GM21526 (cell line): ENCODE data around the gene MPDU1.
"Not testable (repeated sequence)": the region's sequence is repeated elsewhere in the genome, so short reads cannot be mapped to it uniquely, and the experiment has no call there.

Source experiments
- ATAC-seq: cut with Tn5 transposase; IDR thresholded peaks from one replicate; pipeline ENCODE4 v1.9.1; 2021; ENCODE audit warnings: moderate library complexity; ENCODE audit not compliant: unreplicated experiment, low FRiP score

Gene MPDU1

DNA sequence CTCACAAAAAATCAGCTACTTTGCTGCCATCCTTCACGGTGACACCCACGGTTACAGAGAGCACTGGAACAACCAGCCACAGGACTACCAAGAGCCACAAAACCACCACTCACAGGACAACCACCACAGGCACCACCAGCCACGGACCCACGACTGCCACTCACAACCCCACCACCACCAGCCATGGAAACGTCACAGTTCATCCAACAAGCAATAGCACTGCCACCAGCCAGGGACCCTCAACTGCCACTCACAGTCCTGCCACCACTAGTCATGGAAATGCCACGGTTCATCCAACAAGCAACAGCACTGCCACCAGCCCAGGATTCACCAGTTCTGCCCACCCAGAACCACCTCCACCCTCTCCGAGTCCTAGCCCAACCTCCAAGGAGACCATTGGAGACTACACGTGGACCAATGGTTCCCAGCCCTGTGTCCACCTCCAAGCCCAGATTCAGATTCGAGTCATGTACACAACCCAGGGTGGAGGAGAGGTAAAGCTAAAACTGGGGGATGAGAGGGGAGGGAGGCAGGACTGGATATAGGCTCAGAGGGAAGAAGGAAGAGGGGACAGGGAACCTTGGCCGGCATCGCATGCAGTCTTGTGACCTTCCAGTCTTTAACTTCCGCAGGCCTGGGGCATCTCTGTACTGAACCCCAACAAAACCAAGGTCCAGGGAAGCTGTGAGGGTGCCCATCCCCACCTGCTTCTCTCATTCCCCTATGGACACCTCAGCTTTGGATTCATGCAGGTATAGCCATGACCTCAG is 3.6 kb upstream of the MPDU1 start:
- ATAC-seq = no peak

DNA sequence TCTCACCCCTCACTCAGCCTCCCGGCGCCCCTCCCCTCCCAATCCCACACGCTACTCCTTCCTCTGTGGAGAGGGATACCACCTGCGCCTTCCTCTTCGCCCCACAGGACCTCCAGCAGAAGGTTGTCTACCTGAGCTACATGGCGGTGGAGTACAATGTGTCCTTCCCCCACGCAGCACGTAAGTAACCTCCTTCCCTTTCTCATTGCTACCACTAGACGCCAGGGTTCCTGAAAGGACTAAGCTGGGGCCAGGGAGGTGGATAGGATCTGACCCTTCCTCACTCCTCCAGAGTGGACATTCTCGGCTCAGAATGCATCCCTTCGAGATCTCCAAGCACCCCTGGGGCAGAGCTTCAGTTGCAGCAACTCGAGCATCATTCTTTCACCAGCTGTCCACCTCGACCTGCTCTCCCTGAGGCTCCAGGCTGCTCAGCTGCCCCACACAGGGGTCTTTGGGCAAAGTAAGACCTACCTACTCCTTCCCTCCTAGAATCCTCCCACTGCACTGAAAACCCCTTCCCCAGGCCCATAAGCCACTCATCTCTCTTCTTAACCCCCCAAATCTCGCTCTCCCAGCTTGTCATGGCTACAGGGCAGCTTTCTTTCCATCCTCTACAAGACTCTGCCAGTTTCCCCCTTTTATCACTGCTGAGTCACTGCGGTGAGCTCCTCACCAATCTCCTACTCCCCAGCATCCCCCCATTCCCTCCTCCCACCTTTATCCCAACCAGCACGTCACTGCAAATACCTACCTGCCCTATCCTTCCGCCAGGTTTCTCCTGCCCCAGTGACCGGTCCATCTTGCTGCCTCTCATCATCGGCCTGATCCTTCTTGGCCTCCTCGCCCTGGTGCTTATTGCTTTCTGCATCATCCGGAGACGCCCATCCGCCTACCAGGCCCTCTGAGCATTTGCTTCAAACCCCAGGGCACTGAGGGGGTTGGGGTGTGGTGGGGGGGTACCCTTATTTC is 2.8 kb upstream of the MPDU1 start:
- ATAC-seq = no peak

DNA sequence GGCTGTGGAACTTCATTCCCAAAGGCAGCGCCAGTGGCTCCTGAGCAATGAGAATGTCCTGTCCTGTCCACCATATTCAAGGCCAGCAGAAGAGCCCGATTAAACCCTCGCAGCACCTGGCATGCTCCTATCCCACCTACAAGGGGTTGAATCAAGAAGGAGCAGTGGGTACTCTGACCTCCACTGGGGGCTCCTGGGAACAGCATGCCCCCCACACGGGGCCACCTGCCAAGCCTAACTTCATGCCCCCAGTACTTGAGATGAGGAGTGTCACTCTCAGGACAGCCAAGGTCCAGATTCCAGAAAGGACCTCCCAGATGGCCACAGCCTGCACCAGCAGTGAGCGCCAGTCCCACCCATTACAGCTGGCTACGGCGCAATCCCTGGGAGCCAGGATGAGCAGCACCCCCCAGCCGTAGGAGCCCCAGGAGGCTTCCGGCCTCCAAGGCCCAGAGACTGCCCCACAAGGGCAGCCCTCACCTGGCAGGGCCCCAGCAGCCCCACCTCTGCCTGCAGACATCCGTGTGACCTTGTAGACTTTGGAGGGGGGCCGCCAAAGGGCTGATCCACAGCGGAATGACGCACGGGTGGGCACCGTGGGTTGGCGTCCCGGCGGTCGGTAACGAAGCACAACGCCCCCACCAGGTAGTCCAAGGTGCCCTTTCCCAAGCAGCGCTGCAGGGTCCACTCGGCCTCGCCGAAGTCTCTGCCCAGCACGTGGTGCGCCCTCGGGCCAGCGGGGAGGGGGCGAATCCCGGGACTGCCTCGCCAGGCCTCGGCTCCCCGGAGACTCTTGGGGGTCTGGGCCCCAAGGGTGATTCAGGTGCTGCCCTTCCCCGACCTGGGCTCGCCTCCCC is 1.0 kb upstream of the MPDU1 start:
- ATAC-seq = no peak

DNA sequence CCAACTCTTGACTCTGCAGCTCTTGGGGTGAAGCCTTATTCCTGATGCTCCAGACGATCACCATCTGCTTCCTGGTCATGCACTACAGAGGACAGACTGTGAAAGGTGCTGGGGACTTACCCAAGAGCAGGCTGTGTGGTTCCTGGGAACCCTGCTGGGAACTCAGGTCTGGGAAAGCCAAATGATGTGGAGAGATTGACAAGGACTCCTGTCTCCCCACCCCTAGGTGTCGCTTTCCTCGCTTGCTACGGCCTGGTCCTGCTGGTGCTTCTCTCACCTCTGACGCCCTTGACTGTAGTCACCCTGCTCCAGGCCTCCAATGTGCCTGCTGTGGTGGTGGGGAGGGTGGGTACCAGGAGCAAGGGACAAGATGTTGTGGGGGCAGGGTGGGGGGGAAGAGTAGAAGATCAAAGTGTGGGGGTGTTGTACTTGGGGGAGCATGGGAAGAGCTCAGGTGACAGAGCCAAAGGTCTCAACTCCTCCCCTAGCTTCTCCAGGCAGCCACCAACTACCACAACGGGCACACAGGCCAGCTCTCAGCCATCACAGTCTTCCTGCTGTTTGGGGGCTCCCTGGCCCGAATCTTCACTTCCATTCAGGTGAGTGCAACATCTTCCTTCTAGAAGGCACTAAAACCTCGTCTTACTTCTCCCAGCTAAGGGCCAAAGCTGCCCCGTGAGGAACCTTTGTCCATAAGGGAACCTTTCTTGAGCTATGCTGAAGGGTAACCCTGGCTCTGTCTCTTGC is 3.2 kb downstream of the MPDU1 start:
- ATAC-seq = no peak

DNA sequence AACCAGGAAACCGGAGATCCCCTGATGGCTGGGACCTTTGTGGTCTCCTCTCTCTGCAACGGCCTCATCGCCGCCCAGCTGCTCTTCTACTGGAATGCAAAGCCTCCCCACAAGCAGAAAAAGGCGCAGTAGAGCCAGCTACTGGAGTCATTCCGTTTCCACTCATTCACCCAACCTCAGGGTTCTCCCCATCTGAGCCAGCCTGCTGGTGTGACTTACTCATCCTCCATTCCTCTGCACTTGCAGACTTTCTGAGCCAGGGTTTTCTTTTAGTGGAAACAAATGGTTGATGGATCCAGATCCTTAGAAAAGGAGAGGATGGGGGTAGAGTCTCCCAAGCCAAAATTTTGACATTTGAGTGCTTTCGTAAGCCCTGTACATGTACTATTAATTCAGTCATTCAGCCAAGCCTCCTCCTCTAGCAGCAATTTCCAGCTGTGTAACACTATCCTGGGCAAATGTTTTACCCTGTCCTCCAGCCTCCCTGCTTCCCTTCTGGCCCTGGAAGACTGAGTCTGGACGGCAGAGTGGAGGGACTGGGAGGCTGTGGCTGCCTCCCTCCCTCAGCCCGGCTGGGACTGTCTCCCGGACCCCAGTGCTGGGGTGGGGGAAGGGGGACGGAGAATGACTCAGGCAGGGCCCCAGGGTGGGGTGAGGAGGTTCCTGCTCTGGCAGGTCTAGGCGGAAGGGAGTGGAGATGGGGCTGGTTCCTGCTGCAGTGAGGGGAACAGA is 3.9 kb downstream of the MPDU1 start:
- no peak for ATAC-seq

DNA sequence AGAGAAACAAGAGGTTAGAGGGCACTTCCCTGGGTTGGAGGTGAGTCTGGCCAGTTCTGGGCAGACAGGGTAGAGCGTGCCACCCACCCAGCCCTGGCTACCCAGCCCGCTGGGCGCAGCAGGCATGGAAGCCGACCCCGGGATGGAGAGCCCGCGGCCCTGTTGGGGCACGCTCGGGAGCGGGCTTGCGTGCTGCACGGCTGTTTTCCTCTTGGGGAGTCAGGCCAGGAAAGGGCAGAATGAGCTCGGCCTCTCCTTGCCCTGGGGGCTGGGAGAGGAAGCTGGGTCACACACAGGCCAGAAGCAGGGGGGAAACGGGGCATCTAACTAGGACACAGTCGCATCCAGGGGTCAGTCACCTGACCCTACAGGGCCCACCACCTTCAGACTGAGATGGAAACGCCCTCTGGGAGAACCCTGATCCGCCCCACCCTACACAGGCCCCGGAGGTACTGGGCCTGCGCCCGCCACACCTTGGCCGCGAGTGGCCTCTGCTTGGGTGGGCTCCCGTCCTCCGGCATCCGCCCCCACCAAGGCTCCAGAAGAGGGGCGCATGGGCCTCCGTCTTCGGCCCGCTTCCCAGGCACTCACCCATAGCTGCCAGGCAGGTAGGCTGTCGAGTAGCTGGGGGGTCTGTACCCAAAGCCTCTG is 5.0 kb downstream of the MPDU1 start:
- ATAC-seq = no peak

- ATAC-seq = no peak
Measured at GRCh38 chr17:7589204-7589868, 5.7 kb downstream of the MPDU1 start.

DNA sequence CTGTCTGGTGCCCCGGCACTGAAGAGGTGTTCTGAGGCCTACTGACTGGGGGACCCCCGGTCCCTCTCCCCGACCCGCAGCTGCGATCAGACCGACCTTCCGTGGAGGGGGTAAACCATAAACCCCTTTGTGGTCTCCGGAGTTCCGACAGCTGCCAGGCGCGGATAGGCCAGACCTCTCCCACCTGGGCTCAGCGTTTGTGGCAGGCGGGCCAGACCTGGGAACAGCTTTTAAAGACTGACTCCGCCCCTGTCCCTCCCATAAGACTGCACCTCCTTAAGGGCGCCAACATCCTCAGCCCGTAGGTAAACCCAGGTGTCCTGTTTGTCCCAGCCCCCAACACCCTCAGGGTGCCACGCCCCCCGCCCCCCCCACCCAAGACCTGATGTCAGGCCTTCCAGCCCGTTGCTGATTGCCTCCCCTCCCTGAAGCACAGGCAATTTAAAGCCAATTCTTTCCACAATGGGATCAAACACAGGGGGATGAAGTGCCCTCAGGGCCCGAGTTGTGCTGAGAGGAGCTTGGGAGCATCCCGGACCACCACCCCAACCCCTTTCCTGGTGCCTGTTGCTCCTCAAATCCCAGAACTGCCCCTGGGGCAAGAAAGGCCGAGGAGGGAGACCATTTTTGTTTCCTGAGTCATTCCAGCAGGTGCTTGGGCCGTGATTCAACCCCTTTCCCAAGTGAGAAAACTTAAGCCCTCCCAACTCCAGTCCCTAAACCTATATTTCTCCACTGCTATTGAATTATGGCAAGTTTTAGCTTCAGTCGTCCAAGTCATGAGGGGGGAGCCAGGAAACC is 6.4 kb downstream of the MPDU1 start, which contains the start of gene SOX15:
SOX15 (minus strand) TSS at position 204 of the 801 bp plus-strand sequence. CDS start 418 bp downstream, outside the sequence.
- ATAC-seq = no peak

DNA sequence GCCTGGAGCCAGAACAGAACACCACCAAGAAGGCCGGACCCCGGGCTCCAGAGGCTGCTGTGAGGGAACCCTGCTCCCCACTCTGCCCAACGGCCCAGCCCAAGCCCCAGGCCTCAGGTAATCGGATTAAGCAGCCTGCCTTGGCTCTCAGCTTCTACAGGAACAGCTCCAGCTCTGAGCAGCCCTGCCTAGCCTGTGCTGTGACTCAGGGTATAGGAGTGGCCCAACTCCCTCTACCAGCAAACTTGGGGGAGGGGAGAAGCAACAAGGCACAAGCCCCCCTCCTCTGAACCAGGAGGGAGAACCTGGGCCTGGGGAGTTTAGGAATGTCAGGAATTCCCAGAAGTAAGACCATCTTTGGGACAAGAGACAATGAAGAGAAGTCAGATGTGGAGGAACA is 7.1 kb downstream of the MPDU1 start:
- no peak for ATAC-seq

- no peak for ATAC-seq
Measured at GRCh38 chr17:7591596-7591995, 7.9 kb downstream of the MPDU1 start.

- no peak for ATAC-seq
Measured at GRCh38 chr17:7592422-7593021, 8.9 kb downstream of the MPDU1 start.

- ATAC-seq = no peak
Measured at GRCh38 chr17:7593296-7593695, 9.6 kb downstream of the MPDU1 start.

DNA sequence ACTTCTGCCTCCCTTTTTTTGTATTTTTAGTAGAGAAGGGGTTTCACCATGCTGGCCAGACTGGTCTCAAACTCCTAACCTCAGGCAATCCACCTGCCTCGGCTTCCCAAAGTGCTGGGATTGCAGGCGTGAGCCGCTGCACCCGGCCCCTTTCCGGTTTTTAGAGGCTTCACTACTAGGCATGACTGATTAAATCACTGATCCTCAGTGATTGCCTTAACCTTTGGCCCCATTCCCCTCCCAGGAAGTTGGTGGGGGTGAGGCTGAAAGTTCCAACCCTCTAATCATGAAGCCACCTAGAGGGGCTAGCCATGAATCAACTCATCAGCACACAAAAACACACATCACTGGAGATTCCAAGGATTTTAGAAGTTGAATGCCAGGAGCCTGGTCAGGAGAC is 13.9 kb downstream of the MPDU1 start:
- ATAC-seq = not testable (repeated sequence)

DNA sequence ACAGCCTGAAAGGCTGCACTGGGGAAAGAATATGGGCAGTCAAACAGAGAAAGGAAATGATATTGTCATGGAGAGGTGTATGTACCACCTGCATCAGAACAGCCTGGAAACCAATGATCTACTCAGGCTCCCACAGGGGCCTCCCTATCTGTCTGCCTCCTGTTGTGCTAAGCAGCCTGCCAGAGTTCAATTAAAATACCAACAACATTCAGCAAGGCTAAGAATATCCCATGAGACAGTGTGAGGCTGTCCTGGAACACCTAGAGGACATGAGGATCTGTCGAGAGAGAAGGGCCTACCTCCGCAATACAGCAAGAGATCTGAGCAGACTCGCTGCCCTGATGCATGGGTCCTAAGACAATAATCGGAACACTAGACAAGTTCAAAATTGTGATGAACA is 22.6 kb downstream of the MPDU1 start:
- no peak for ATAC-seq

DNA sequence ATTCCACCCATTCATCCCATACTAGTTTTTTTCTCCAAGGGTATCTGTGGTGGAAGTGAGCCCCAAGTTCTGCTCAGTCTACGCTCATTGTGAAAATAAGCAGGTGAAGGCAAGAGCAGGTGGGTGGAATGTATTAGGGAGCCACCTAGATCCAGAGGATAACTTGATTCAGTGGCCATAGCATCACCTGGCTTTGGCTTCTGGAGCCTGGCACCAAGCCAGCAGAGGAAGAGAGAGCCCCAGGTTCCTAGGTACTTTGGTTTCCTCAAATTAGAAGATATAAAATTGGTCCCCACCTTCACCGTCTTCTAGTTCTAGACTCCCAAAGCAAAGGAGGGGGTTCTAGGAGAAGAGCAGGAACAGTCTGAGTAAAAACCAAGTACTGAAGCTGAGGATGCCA is 27.0 kb downstream of the MPDU1 start:
- ATAC-seq = no peak

- ATAC-seq = no peak
Measured at GRCh38 chr17:7611635-7612293, 28.1 kb downstream of the MPDU1 start.

GRCh38 chr17:7612294-7612640 is 28.6 kb downstream of the MPDU1 start:
- no peak for ATAC-seq
